Amniotic epithelial cell (primary cell): ENCODE measurements around the gene NBAS.

Source experiments
- DNase-seq: peaks from one replicate; pipeline ENCODE4 v3.0.0-alpha.2; 2010; ENCODE audit warnings: low read depth

NBAS gene

DNA sequence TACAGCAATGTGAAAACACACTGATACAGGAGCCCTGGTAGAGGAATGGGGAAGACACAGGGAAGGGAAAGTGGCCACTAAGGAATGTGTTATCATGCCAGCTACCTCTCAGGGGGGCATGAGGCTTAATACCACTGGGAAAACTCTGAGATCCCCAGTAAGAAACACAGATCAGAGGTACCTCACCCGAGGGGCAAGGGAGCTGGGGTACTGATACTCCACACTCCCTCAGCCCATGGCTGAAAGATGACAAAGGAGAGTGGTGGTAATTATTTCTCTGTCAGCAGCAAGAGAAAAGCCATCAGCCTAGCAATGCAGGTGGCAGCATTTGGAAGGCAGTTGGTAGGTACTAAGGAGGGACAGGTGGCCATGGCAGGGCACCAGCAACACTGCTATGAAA lies 434.8 kb downstream of the NBAS start:
- DNase-seq, result no peak

GRCh38 chr2:15122915-15123314 lies 438.2 kb downstream of the NBAS start:
- peak; percentile 7 for DNase-seq

GRCh38 chr2:15120631-15121030 lies 440.5 kb downstream of the NBAS start:
- DNase-seq, result no peak

GRCh38 chr2:15119722-15120175 lies 441.4 kb downstream of the NBAS start:
- DNase-seq, result no peak

DNA sequence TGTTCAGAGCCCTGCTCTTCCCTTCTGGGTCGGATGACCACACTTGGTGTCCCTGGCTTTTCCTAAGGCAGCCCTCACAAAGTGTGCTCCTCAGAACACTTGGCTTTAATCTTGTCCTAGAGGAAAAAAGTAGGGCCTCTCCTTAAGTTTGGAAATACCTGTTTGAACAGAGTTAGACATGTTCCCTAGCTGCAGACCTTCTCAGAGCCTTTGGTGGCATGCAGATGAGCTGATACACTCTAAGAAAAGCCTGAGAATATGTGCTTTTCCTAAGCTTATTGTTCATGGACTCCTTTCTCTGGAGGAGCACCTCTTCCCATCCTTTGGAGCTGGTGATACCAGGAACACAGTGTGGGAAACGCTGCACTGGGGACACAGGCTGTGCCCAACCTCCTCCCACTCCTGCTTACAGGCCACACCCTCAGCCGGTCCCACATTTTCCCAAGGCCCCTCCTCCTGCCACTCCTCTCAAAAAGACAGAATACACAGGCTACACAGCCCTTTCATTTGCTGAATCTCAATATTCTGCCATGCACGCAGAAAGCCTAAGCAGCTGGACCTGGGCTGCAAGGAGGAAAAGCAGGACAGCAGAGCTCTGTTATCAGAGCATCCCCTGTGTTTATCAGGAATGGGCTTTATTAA lies 443.6 kb downstream of the NBAS start:
- DNase-seq, result no peak
